Trophoblast cell (in vitro differentiated cells and primary cell): Measurements from ENCODE around the gene EXOC7.

Source experiments
- DNase-seq, 2 donors: peaks; one replicate each; pipeline ENCODE4 v3.0.0-alpha.2; 2016
- H2AFZ ChIP-seq: 2 replicates; pipeline ENCODE4 v1.6.1; 2013; ENCODE audit warnings: low read length, moderate library complexity, mild to moderate bottlenecking; ENCODE audit not compliant: insufficient read depth, poor library complexity
- H2AK5ac ChIP-seq: 2 replicates; pipeline ENCODE4 v1.6.1; 2013; ENCODE audit warnings: mild to moderate bottlenecking, low read length
- H2BK120ac ChIP-seq: 2 replicates; pipeline ENCODE4 v1.6.1; 2013; ENCODE audit warnings: low read length, mild to moderate bottlenecking, moderate library complexity; ENCODE audit not compliant: insufficient read depth, poor library complexity
- H2BK12ac ChIP-seq: 2 replicates; pipeline ENCODE4 v1.6.1; 2013; ENCODE audit warnings: mild to moderate bottlenecking, low read length, moderate library complexity
- H2BK5ac ChIP-seq: 2 replicates; pipeline ENCODE4 v1.6.1; 2013; ENCODE audit warnings: low read length, low read depth, moderate library complexity, mild to moderate bottlenecking; ENCODE audit not compliant: poor library complexity
- H3K14ac ChIP-seq: 2 replicates; pipeline ENCODE4 v1.6.1; 2013; ENCODE audit warnings: mild to moderate bottlenecking, low read length
- H3K18ac ChIP-seq: 2 replicates; pipeline ENCODE4 v1.6.1; 2013; ENCODE audit warnings: mild to moderate bottlenecking, low read length
- H3K23ac ChIP-seq: 2 replicates; pipeline ENCODE4 v1.6.1; 2013; ENCODE audit warnings: low read length
- H3K27ac ChIP-seq: 2 replicates; pipeline ENCODE4 v1.5.1; 2013; ENCODE audit warnings: low read depth, mild to moderate bottlenecking, inconsistent platforms, low read length, moderate library complexity
- H3K27me3 ChIP-seq: 2 replicates; pipeline ENCODE4 v1.6.1; 2013; ENCODE audit warnings: inconsistent platforms, mild to moderate bottlenecking, low read length, moderate library complexity; ENCODE audit not compliant: insufficient read depth
- H3K36me3 ChIP-seq, 2 experiments: 1 replicate in 1 of 2; 2 replicates in 1 of 2; pipeline ENCODE4 v1.6.1; 2013; ENCODE audit warnings: low read length in 2 of 2, mild to moderate bottlenecking in 2 of 2, moderate library complexity in 1 of 2; ENCODE audit not compliant: insufficient read depth in 2 of 2, control insufficient read depth in 1 of 2
- H3K4ac ChIP-seq: 2 replicates; pipeline ENCODE4 v1.6.1; 2013; ENCODE audit warnings: low read depth, mild to moderate bottlenecking, low read length, moderate library complexity
- H3K4me1 ChIP-seq, 2 experiments: 1 replicate in 1 of 2; 2 replicates in 1 of 2; pipeline ENCODE4 v1.6.1; 2013; ENCODE audit warnings: low read length in 2 of 2, mild to moderate bottlenecking in 2 of 2, moderate library complexity in 1 of 2; ENCODE audit not compliant: insufficient read depth in 2 of 2, control insufficient read depth in 1 of 2
- H3K4me2 ChIP-seq: 2 replicates; pipeline ENCODE4 v1.6.1; 2013; ENCODE audit warnings: inconsistent platforms, mild to moderate bottlenecking, low read length, moderate library complexity
- H3K4me3 ChIP-seq: 2 replicates; pipeline ENCODE4 v1.5.1; 2013; ENCODE audit warnings: mild to moderate bottlenecking, low read depth, low read length, inconsistent platforms
- H3K79me1 ChIP-seq: one replicate; pipeline ENCODE4 v1.6.1; 2013; ENCODE audit warnings: low read length
- H3K79me2 ChIP-seq: 2 replicates; pipeline ENCODE4 v1.6.1; 2013; ENCODE audit warnings: low read length, mild to moderate bottlenecking; ENCODE audit not compliant: control insufficient read depth, insufficient read depth, poor library complexity
- H3K9ac ChIP-seq: 2 replicates; pipeline ENCODE4 v1.6.1; 2013; ENCODE audit warnings: mild to moderate bottlenecking, low read length
- H3K9me3 ChIP-seq: 2 replicates; pipeline ENCODE4 v1.6.1; 2013; ENCODE audit warnings: low read depth, mild to moderate bottlenecking, control low read depth, inconsistent platforms, low read length; ENCODE audit not compliant: insufficient read depth
- H4K12ac ChIP-seq: 2 replicates; pipeline ENCODE4 v1.6.1; 2013; ENCODE audit warnings: low read depth, mild to moderate bottlenecking, low read length, moderate library complexity
- H4K8ac ChIP-seq: 2 replicates; pipeline ENCODE4 v1.6.1; 2013; ENCODE audit warnings: low read depth, mild to moderate bottlenecking, low read length, moderate library complexity
- H4K91ac ChIP-seq: one replicate; pipeline ENCODE4 v1.6.1; 2013; ENCODE audit warnings: low read depth, mild to moderate bottlenecking, low read length, moderate library complexity
- WGBS: extraction: QIAGEN DNeasy Blood & Tissue Kit; methylation state at CpG from one replicate; pipeline ENCODE4 v1.1.7; 2013; ENCODE audit warnings: missing lambda C conversion rate; ENCODE audit not compliant: insufficient read length, insufficient coverage; ENCODE audit errors: extremely low coverage; 5-methylcytosine and 5-hydroxymethylcytosine counted together

Gene EXOC7

DNA sequence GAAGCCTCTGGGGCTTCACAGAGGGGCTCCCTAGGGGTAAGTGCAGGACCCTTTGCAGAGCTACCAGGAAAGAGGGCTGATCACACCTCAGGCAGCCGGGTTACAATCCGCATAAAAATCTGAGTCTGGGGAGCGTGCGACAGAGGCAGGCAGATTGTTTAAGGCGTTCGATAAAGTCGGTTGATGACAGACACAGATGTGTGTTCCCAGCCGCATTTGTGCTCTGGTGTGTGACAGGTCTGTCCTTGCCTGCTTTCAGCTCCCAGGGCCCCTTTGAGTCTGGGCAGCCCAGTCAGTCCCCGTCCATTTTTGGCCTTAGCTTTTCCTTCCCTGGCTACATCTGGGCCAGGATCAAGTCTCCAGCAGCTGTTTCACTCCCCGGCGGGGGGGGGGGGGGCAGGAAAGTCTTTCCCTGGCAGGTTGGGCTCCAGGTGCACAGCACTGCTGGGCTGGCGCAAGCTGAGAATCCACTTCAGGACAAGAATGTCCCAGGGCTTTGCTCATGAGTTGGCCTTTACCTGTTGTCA lies 25.9 kb downstream of the EXOC7 start:
- Histone ChIP-seq H3K4me2 (no peak overlapping the region), H2BK5ac (no peak overlapping the region), H3K23ac (no peak overlapping the region), H3K4me1 (peaks cover 8 to 13% of the 10 kb centered on the region in 2 experiments), H4K8ac (no peak overlapping the region), H2BK12ac (no peak overlapping the region), H3K36me3 (peaks cover 3 to 4% of the 10 kb centered on the region in 2 experiments), H3K18ac (no peak overlapping the region), H2BK120ac (no peak overlapping the region), H3K79me1 (peaks cover 2% of the 10 kb centered on the region), H2AK5ac (no peak overlapping the region), H3K4ac (no peak overlapping the region), H3K27me3 (peaks cover 55% of the 10 kb centered on the region), H4K91ac (no peak overlapping the region), H4K12ac (no peak overlapping the region), H3K4me3 (no peak overlapping the region), H3K27ac (no peak overlapping the region), H3K9me3 (peaks cover 19% of the 10 kb centered on the region), H2AFZ (no peak overlapping the region), H3K14ac (no peak overlapping the region), H3K79me2 (peaks cover 2% of the 10 kb centered on the region), H3K9ac (no peak overlapping the region)
- WGBS: no CpG with 5 or more reads among the region's 12 CpGs
- DNase-seq: no peak

DNA sequence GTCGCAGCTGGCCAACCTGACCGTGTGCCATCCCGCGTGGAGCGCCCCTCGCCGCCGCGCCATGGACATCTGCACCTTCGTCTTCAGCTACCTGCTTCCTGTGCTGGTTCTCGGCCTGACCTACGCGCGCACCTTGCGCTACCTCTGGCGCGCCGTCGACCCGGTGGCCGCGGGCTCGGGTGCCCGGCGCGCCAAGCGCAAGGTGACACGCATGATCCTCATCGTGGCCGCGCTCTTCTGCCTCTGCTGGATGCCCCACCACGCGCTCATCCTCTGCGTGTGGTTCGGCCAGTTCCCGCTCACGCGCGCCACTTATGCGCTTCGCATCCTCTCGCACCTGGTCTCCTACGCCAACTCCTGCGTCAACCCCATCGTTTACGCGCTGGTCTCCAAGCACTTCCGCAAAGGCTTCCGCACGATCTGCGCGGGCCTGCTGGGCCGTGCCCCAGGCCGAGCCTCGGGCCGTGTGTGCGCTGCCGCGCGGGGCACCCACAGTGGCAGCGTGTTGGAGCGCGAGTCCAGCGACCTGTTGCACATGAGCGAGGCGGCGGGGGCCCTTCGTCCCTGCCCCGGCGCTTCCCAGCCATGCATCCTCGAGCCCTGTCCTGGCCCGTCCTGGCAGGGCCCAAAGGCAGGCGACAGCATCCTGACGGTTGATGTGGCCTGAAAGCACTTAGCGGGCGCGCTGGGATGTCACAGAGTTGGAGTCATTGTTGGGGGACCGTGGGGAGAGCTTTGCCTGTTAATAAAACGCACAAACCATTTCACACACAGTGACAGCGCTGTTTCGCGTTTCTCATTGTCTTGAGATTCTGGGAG lies 26.6 kb downstream of the EXOC7 start:
- Histone ChIP-seq H2AFZ (no peak overlapping the region), H3K36me3 (no peaks in the 10 kb centered on the region), H2AK5ac (no peak overlapping the region), H3K18ac (no peak overlapping the region), H4K8ac (no peak overlapping the region), H3K4me1 (peaks cover 9 to 15% of the 10 kb centered on the region in 2 experiments), H3K79me1 (peaks cover 7% of the 10 kb centered on the region), H3K79me2 (peaks cover 7% of the 10 kb centered on the region), H3K14ac (no peak overlapping the region), H2BK12ac (no peak overlapping the region), H3K27me3 (peaks cover 55% of the 10 kb centered on the region), H3K4me3 (no peak overlapping the region), H3K9ac (no peak overlapping the region), H2BK120ac (no peak overlapping the region), H3K4me2 (no peak overlapping the region), H3K4ac (no peak overlapping the region), H3K27ac (no peak overlapping the region), H4K12ac (no peak overlapping the region), H3K9me3 (peaks cover 19% of the 10 kb centered on the region), H4K91ac (no peak overlapping the region), H3K23ac (no peak overlapping the region), H2BK5ac (no peak overlapping the region)
- WGBS: no CpG with 5 or more reads among the region's 82 CpGs
- peak in 1 of 2 donors; percentile 16 for DNase-seq

DNA sequence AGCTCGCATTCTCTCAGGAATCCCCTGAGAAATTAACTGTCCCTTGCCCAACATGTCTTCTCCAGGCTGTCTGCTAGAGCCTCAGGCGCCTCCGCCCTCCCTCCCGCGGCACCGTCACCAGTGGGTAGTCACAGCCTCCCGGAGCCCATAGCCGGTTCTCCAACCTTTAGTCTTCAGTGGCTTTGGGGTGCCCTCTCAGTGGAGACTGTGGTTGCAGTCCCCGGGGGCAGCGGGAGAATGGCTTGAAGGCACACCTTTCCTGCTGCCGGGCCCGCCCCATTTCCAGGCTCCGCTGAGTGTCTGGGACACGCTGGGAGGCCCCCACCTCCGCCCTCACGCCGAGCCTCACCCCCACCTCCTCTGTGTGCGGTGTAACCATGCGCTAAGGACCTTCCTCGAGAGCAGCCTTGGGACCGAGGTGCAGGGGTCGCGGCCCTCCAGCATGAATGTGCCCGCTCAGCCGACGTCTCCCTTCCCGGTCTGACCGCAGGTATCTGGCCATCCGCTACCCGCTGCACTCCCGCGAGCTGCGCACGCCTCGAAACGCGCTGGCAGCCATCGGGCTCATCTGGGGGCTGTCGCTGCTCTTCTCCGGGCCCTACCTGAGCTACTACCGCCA lies 27.3 kb downstream of the EXOC7 start:
- Histone ChIP-seq H2AK5ac (no peak overlapping the region), H3K36me3 (no peaks in the 10 kb centered on the region), H3K4me2 (no peak overlapping the region), H3K9ac (no peak overlapping the region), H3K4me1 (peaks cover 9 to 15% of the 10 kb centered on the region in 2 experiments), H2AFZ (no peak overlapping the region), H4K91ac (no peak overlapping the region), H2BK120ac (no peak overlapping the region), H3K23ac (no peak overlapping the region), H2BK12ac (no peak overlapping the region), H3K79me1 (peaks cover 10% of the 10 kb centered on the region), H3K14ac (no peak overlapping the region), H4K8ac (no peak overlapping the region), H3K18ac (no peak overlapping the region), H2BK5ac (no peak overlapping the region), H3K4me3 (no peak overlapping the region), H3K9me3 (peaks cover 20% of the 10 kb centered on the region), H3K4ac (no peak overlapping the region), H3K27me3 (peaks cover 55% of the 10 kb centered on the region), H4K12ac (no peak overlapping the region), H3K79me2 (peaks cover 9% of the 10 kb centered on the region), H3K27ac (no peak overlapping the region)
- DNase-seq: no peak
- no CpG with 5 or more reads among the region's 41 CpGs for WGBS

DNA sequence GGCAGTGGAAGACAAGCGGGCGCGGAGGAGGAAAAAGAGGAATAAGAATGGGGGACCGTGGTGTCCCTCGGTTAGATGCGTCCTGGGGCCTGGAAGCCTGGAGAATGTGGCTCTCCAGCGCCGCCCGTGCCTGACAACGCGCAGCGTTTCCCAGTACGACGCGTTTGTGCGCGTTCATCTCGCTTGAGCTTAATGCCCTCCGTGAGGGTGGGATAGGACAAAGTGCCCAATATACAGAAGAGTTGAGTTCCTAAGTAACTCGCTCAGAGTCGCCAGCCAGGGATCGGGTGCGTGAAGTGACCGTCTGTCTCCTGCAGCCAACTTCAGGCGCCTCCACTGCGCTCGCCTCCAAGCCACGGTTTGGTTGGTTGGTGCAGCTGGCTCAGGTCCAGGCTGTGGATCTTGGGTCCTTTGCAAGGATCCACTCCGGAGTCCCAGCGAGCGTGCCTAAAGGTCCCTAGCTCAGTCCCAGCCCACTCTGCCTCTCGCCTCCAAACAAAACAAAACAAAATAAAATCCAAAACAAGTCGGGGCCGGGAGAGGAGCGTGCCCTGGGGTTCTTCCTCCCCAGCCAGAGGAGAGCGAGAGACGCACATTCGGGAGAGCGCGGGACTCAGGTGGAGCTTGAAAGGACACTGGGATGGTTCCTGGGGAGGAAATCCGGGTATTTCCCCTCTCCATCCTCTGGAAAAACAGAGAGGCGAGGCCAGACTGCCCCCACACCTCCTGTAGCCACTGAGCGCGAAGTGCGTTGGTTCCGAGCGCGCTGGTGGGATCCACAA lies 28.0 kb downstream of the EXOC7 start:
- H3K4me3 ChIP-seq: no peak overlapping the region
- peaks cover 10% of the 10 kb centered on the region for H3K79me1 ChIP-seq
- H3K9me3 ChIP-seq: peaks cover 20% of the 10 kb centered on the region
- no peak overlapping the region for H4K8ac ChIP-seq
- H2BK12ac ChIP-seq: no peak overlapping the region
- no peak overlapping the region for H4K91ac ChIP-seq
- H2BK5ac ChIP-seq: no peak overlapping the region
- no CpG with 5 or more reads among the region's 48 CpGs for WGBS
- peaks cover 55% of the 10 kb centered on the region for H3K27me3 ChIP-seq
- no peak overlapping the region for H3K4me2 ChIP-seq
- no peak overlapping the region for H3K27ac ChIP-seq
- H2BK120ac ChIP-seq: no peak overlapping the region
- no peak overlapping the region for H3K23ac ChIP-seq
- H3K18ac ChIP-seq: no peak overlapping the region
- H2AK5ac ChIP-seq: no peak overlapping the region
- H4K12ac ChIP-seq: no peak overlapping the region
- no peaks in the 10 kb centered on the region for H3K36me3 ChIP-seq
- H3K4ac ChIP-seq: no peak overlapping the region
- H2AFZ ChIP-seq: no peak overlapping the region
- peaks cover 9% of the 10 kb centered on the region for H3K79me2 ChIP-seq
- no peak for DNase-seq
- H3K9ac ChIP-seq: no peak overlapping the region
- H3K14ac ChIP-seq: no peak overlapping the region
- H3K4me1 ChIP-seq: peaks cover 8 to 13% of the 10 kb centered on the region in 2 experiments
